Motor neuron (in vitro differentiated cells): ENCODE data around the gene NSA2. TPM values are rescaled to one million over a fixed set of nuclear protein-coding genes. Genes with fewer than 3 reads are reported as not detected.
"Not testable (repeated sequence)": the region's sequence is repeated elsewhere in the genome, so short reads cannot be mapped to it uniquely, and the experiment has no call there.

Experiments used
- ATAC-seq, 8 experiments: fragments of 200-7000 bp; cut with Tn5 transposase; replicated peaks in 6 of 8; 2 replicates each; pipeline ENCODE4 v1.8.0; 2021; ENCODE audit warnings: mild to moderate bottlenecking in 8 of 8, moderate library complexity in 8 of 8
- H3K27ac ChIP-seq, 2 donors: fragments of 250-450 bp; sonication (Bioruptor Pico); 2 replicates each; pipeline ENCODE4 v1.9.0; 2021; ENCODE audit warnings: antibody characterized with exemption in 2 of 2, mild to moderate bottlenecking in 2 of 2, moderate library complexity in 1 of 2
- H3K4me1 ChIP-seq, 2 donors: fragments of 250-450 bp; sonication (Bioruptor Pico); replicated peaks in 1 of 2; 2 replicates each; pipeline ENCODE4 v1.6.1; 2021; ENCODE audit warnings: antibody characterized with exemption in 2 of 2, mild to moderate bottlenecking in 2 of 2, moderate library complexity in 1 of 2
- H3K4me3 ChIP-seq, 5 donors: fragments of 250-450 bp; sonication (Bioruptor Pico); 2 replicates each; pipeline ENCODE4 v1.9.0; 2021; ENCODE audit warnings: antibody characterized with exemption in 5 of 5, mild to moderate bottlenecking in 5 of 5, moderate library complexity in 4 of 5
- WGBS, 10 experiments: fragments of 450-650 bp; shearing (Covaris generic); methylation state at CpG; one replicate each; pipeline ENCODE4 v1.0.0; 2022; 5-methylcytosine and 5-hydroxymethylcytosine counted together
- in situ Hi-C, 9 experiments: fragments of 400-800 bp; cut with MboI; loops; one replicate each; pipeline ENCODE4 v1.15.0; 2021; ENCODE audit warnings: low sequenced_read_pairs in 9 of 9, low pct_unique_long_range_greater_than_20kb in 2 of 9; ENCODE audit not compliant: unreplicated experiment in 9 of 9
- total RNA-seq, 8 experiments: library from RNA; unstranded; fragments of 300-600 nt; gene quantifications; 2 replicates each; pipeline versions ENCODE4 v1.2.3 to v1.2.4, GENCODE V29; 2022

Gene NSA2
- total RNA-seq, 8 experiments from 2014 or later = 90.6 to 166 (median 114) TPM

DNA sequence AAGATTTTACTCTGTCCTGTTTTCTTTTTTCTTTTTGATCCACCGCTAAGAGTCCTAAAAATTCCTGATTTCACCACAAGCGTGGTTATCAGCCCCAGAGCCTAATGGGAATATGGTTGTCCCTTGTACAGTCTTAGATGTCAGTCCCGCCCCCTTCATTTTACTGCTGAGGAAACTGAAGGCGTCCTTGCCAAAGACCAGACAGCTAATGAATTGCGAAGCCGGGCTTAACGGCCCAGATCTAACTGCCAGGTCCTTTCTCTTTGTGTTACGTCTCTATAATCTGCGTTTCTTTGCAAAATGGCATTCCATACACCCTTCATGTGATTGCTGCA is 497 bp downstream of the NSA2 start:
- peak overlapping the region; percentile 65 to 100 (median 98) for H3K4me3 ChIP-seq
- 0 to 5% (median 0%) methylated on average over 1 to 8 of the region's 9 CpGs; no CpG with 5 or more reads in 1 of the 10 experiments for WGBS, 10 experiments
- peak; percentile 19 to 57 (median 36) for ATAC-seq
- H3K4me1 ChIP-seq = peaks cover 17 to 19% of the 10 kb centered on the region in 2 donors
- in situ Hi-C loops = loop anchor here in 2 of 9 experiments (25.0 kb wide), 2 partner anchors 145 to 570 kb away; partner anchors contain the start of gene HMGCR (in 1 of the 2)
- H3K27ac ChIP-seq = peak overlapping the region; percentile 64 to 93

DNA sequence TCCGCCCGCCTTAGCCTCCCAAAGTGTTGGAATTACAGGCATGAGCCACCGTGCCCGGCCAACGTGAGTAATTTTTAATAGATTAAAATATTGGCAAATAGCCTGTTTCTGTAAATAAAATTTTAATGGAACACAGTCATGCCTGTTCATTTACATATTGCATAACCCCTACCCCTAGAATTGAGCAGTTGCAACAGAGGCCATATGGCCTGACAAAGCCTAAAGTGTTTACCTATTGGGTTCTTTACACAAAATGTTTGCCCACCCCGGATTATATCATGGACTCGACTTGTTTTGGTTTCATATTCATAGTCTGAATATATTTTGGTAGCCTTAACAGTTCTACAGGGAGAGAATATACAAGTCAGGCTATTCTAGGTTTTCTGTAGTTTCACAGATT is 5.3 kb downstream of the NSA2 start:
- 56 to 100% (median 83%) methylated on average over 1 to 7 of the region's 7 CpGs; no CpG with 5 or more reads in 1 of the 10 experiments for WGBS, 10 experiments
- peak in 1 of 8 experiments; percentile 16 for ATAC-seq
- Histone ChIP-seq H3K27ac (no peak overlapping the region), H3K4me1 (peaks cover 4 to 5% of the 10 kb centered on the region in 2 donors), H3K4me3 (no peak overlapping the region)
- in situ Hi-C loops = loop anchor here in 2 of 9 experiments (25.0 kb wide), 2 partner anchors 140 to 565 kb away; partner anchors contain the start of gene HMGCR (in 1 of the 2)

DNA sequence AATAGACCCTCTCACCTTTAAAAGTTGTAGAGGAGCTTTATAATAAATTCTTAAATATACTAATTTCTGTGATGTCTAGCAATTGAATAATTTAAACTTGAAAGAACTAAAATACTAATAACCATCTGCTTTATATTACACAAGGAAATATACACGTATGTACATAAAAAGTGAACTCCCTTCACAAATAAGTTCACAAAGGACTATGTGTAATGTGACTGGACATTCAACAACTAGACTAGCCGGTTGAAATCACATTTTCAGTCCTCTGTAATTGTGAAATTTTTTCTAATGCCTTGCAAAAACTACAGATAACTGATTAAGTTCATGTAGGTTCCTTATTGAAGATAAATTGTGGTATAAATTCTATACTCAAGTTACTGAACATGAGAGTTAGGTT is 11.6 kb downstream of the NSA2 start:
- in situ Hi-C loops = loop anchor here in 1 of 9 experiments (25.0 kb wide), 1 partner anchor 134 kb away; no protein-coding TSS in a partner anchor
- H3K4me1 ChIP-seq = no peaks in the 10 kb centered on the region

DNA sequence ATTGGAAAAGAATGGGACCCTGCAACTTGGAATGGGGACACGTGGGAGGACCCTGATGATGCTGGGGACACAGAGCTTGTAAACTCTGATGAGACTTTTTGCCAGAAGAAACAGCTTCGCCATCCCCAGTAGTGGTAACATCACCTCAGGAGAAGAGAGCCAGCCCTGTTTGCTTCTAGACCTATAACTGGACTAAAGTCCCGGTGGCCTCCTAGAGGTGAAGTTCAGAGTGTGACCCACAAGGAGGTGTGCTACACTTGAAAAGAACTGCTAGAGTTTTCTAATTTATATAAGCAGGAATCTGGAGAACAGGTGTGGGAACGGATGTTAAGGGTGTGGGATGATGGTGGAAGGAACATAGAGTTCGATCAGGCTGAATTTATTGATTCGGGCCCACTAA is 19.8 kb downstream of the NSA2 start:
- Histone ChIP-seq H3K27ac (no peak overlapping the region), H3K4me1 (no peaks in the 10 kb centered on the region), H3K4me3 (no peak overlapping the region)
- in situ Hi-C loops = loop anchor here in 1 of 9 experiments (25.0 kb wide), 1 partner anchor 125 kb away; no protein-coding TSS in a partner anchor
- 64 to 100% (median 95%) methylated on average over 1 to 5 of the region's 6 CpGs; no CpG with 5 or more reads in 2 of the 10 experiments for WGBS, 10 experiments
- no peak for ATAC-seq

More for the DNA sequence above, 11.6 kb downstream of the NSA2 start:
- no peak overlapping the region for H3K27ac ChIP-seq
- ATAC-seq = peak in 2 of 8 experiments; percentile 54 to 76
- WGBS, 10 experiments = 5 to 100% (median 65%) methylated on average over 1 to 2 of the region's 2 CpGs; no CpG with 5 or more reads in 2 of the 10 experiments
- no peak overlapping the region for H3K4me3 ChIP-seq

DNA sequence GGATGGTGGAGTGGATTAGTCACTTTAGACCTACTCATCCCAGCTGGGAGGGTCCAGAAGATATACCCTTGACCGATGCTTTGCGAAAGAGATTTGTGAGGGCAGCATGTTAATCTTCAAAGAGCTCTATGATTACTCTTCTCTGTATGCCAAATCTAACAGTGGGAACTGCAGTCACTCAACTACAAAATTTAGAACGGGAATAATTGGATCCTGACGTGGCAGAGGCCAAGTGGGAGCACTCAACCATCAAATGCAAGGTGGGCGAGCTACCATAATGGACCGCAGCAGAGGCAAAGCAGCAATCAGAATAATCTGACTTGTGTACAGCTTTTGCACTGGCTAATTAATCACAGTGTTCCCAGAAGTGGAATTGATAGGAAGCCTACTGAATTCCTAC is 20.4 kb downstream of the NSA2 start:
- in situ Hi-C loops = loop anchor here in 1 of 9 experiments (25.0 kb wide), 1 partner anchor 125 kb away; no protein-coding TSS in a partner anchor
- ATAC-seq = no peak

DNA sequence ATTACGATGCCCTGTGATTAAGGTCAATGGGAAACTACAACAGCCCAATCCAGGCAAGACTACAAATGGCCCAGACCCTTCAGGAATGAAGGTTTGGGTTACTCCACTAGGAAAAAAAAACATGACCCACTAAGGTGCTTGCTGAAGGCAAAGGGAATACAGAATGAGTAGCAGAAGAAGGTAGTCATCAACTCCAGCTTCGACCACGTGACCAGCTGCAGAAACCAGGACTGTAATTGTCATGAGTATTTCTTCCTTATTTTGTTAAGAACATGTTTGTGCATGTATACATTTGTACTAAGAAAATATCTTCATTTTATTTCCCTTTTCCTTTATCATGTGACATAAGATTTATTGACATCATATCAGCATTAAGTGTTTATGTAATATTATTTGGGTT is 24.6 kb downstream of the NSA2 start:
- not testable (repeated sequence) for H3K27ac ChIP-seq, ATAC-seq, H3K4me1 ChIP-seq, H3K4me3 ChIP-seq
- in situ Hi-C loops = loop anchor here in 1 of 9 experiments (25.0 kb wide), 1 partner anchor 121 kb away; no protein-coding TSS in a partner anchor
- 0 to 100% (median 93%) methylated on average over 1 to 3 of the region's 3 CpGs for WGBS, 10 experiments

More for the DNA sequence above, 20.4 kb downstream of the NSA2 start:
- Histone ChIP-seq H3K4me3 (no peak overlapping the region), H3K27ac (no peak overlapping the region), H3K4me1 (no peaks in the 10 kb centered on the region)
- WGBS, 10 experiments = 39 to 100% (median 90%) methylated on average over 1 to 6 of the region's 6 CpGs; no CpG with 5 or more reads in 1 of the 10 experiments

DNA sequence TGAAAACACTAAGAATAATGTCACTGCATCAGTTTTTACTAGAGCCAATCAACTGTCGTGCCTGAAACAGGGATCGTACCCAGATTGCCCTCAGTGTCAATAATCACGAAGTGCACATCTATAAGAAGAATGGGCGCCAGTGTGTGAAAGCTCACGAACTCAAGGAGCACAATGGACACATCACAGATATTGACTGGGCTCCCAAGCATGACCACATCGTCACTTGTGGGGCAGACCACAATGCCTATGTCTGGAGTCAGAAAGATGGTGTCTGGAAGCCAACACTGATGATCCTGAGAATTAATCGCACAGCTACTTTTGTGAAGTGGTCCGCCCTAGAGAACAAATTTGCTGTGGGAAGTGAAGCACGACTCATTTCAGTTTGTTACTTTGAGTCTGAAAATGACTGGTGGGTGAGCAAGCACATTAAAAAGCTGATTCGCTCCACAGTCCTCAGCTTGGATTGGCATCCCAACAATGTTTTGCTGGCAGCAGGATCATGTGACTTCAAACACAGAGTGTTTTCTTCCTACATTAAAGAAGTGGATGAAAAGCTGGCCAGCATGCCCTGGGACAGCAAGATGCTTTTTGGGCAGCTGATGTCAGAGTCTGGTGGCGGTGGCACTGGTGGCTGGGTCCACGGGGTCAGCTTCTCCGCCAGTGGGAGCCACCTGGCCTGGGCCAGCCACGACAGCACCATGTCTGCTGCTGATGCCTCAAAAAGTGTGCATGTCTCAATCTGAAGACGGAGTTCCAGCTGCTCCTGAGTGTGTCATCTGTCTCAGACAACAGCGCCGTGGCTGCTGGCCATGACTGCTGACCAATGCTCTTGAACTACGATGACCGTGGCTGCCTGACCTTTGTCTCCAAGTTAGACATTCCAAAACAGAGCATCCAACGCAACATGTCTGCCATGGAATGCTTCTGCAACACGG is 32.2 kb downstream of the NSA2 start:
- 64 to 100% (median 92%) methylated on average over 1 to 17 of the region's 21 CpGs; no CpG with 5 or more reads in 1 of the 10 experiments for WGBS, 10 experiments
- ATAC-seq = no peak
- no peaks in the 10 kb centered on the region for H3K4me1 ChIP-seq
- no peak overlapping the region for H3K4me3 ChIP-seq
- in situ Hi-C loops = loop anchor here in 1 of 9 experiments (25.0 kb wide), 1 partner anchor 113 kb away; no protein-coding TSS in a partner anchor
- H3K27ac ChIP-seq = no peak overlapping the region

DNA sequence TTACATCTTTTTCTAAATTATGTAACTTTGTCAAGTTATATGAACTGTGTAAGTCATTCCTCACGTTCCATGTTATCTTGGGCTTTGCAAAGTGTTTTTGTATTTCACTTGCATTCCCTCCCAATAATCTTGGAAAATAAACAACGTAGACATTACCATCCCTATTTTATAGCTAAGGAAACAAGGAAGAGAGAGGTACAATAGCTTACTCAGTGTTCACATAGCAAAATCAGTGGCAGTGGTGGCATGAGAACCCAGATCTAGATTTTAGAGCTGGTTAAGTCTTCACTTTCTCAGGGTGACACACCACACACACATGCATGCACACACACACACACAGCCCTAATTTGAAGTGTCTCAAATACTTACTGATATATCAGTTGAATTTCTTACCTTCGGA is 34.1 kb downstream of the NSA2 start:
- H3K4me3 ChIP-seq = no peak overlapping the region
- in situ Hi-C loops = no loop called here
- no peak for ATAC-seq
- WGBS, 10 experiments = 29 to 100% (median 94%) methylated on average over 2 to 3 of the region's 3 CpGs; no CpG with 5 or more reads in 1 of the 10 experiments
- H3K4me1 ChIP-seq = no peaks in the 10 kb centered on the region
- H3K27ac ChIP-seq = no peak overlapping the region

DNA sequence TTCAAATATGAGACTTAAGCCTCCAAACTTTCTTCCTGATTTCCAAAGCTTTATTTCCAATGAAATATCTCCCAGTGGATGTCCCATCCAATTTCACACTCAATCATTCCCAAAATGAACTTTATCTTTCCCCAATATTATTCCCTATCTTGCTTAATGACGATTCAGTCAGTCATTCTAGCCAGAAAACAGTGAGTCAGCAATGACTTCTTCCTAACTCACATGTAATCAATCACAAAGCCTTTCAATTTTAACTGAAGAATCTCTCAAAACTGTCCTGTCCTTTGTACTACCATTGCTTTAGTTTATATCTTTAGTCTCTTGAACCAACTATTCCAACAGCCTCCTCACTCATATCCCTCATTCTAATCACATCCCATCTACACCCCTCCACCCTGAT is 34.9 kb downstream of the NSA2 start:
- Histone ChIP-seq H3K27ac (no peak overlapping the region), H3K4me3 (no peak overlapping the region), H3K4me1 (no peaks in the 10 kb centered on the region)
- no peak for ATAC-seq
- in situ Hi-C loops = no loop called here
- 0 to 56% (median 20%) methylated on average over 1 of the region's 1 CpG; no CpG with 5 or more reads in 2 of the 10 experiments for WGBS, 10 experiments

DNA sequence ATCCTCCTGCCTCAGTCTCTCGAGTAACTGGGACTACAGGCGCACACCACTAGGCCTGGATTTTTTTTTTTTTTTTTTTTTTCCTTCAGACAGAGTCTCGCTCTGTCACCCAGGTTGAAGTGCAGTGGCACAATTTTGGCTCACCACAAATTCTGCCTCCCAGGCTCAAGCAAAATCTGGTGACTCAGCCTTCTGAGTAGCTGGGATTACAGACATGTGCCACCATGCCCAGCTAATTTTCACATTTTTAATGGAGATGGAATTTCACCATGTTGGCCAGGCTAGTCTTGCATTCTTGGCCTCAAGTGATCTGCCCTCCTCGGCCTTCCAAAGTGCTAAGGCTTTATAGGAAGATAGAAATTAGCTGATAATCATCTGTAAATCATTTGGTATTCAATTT is 43.9 kb downstream of the NSA2 start:
- no peak for ATAC-seq
- in situ Hi-C loops = no loop called here
- no peak overlapping the region for H3K27ac ChIP-seq
- H3K4me1 ChIP-seq = no peaks in the 10 kb centered on the region
- 47 to 100% (median 89%) methylated on average over 1 to 4 of the region's 4 CpGs; no CpG with 5 or more reads in 2 of the 10 experiments for WGBS, 10 experiments
- no peak overlapping the region for H3K4me3 ChIP-seq

DNA sequence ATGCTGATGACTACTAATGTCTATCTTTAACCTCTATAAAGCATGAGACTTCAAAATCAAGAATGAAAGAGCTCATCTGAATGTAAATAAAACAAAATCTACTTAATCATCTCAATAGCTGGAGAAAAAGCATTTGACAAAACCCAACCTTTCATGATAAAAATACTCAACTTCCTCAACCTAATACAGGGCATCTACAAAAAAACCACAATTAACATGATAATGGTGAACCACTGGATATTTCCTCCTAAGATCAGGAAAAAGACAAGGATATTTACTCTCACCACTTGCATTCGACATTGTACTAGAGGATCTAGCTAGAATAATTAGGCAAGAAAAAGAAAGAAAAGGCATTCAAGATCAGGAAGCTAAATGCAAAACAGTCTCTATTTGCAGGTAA is 49.8 kb downstream of the NSA2 start:
- Histone ChIP-seq H3K27ac (no peak overlapping the region), H3K4me3 (no peak overlapping the region), H3K4me1 (no peaks in the 10 kb centered on the region)
- in situ Hi-C loops = no loop called here
- no peak for ATAC-seq
- 13 to 86% (median 17%) methylated on average over 1 of the region's 1 CpG; no CpG with 5 or more reads in 2 of the 10 experiments for WGBS, 10 experiments

DNA sequence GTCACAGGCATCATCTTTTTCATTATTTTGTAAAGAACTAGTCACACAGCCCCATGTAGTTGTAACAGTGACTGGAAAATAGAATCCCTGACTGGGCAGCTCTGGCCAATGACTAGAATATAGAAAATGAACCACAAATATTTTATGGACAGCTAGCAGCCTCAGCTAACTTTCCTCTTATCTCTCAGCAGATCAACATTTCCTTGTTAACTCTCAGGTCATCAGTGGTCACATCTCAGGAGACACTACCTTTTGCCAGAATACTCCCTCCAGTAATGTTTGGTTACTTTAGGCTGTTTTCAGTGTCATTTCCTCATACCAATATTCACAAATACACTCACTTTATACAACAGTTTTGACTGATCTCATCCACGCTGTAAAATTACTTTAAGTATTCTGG is 55.2 kb downstream of the NSA2 start:
- no peak overlapping the region for H3K4me3 ChIP-seq
- in situ Hi-C loops = no loop called here
- WGBS, 10 experiments = 86 to 100% (median 94%) methylated on average over 1 of the region's 1 CpG; no CpG with 5 or more reads in 4 of the 10 experiments
- no peaks in the 10 kb centered on the region for H3K4me1 ChIP-seq
- no peak overlapping the region for H3K27ac ChIP-seq
- no peak for ATAC-seq

DNA sequence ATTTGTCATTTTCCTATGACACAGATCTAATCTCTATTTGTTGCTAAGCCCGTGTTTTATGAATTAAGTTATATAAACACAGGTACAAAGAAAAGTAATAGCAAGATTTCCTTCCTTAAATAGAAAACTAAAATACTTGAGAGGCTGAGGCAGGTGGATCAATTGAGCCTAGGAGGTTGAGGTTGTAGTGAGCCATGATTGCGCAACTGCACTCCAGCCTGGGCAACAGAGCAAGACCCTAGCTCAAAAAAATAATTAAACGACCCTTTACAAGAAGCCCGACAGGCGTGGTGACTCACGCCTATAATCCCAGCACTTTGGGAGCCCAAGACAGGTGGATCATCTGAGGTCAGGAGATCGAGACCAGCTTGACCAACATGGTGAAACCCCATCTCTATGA is 62.4 kb downstream of the NSA2 start:
- Histone ChIP-seq H3K4me3 (no peak overlapping the region), H3K27ac (no peak overlapping the region), H3K4me1 (no peaks in the 10 kb centered on the region)
- in situ Hi-C loops = no loop called here
- no peak for ATAC-seq
- WGBS, 10 experiments = 57 to 100% (median 95%) methylated on average over 1 to 7 of the region's 7 CpGs
